Measurements from ENCODE around the gene MAP3K8. TPM values are rescaled to one million over a fixed set of nuclear protein-coding genes. Genes with fewer than 3 reads are reported as not detected.

Gene MAP3K8
- total RNA-seq, 2 donors from 2014 or later: 10.2 to 11.7 TPM

GRCh38 chr10:30425336-30426075 lies 8.5 kb upstream of the MAP3K8 start:
- Mint-ChIP-seq H3K36me3 (ENCODE audit: low read depth) (no peaks in the 10 kb centered on the region), H3K4me1 (peaks cover 14% of the 10 kb centered on the region), H3K9me3 (no peaks in the 10 kb centered on the region), H3K27me3 (ENCODE audit: insufficient read depth) (no peaks in the 10 kb centered on the region), H3K27ac (no peak overlapping the region), H3K4me3 (no peak overlapping the region)
- no peak for TF ChIP-seq CTCF (conservative IDR thresholded peaks at IDR 0.05)
- 63 to 66% methylated on average over 3 to 4 of the region's 4 CpGs for WGBS, 2 experiments (ENCODE audit: insufficient coverage in 1 of 2, insufficient read length in 1 of 2)
- Histone ChIP-seq H3K27ac (ENCODE audit: low read depth, low read length) (no peak overlapping the region), H3K36me3 (ENCODE audit: control insufficient read depth, insufficient read depth, low read length) (no peaks in the 10 kb centered on the region), H3K27me3 (ENCODE audit: control insufficient read depth, insufficient read depth, low read length, poor library complexity, severe bottlenecking) (no peaks in the 10 kb centered on the region), H3K9me3 (ENCODE audit: control insufficient read depth, low read length) (no peaks in the 10 kb centered on the region), H3K4me1 (ENCODE audit: control insufficient read depth, insufficient read depth, low read length) (peaks cover 8% of the 10 kb centered on the region), H3K4me3 (ENCODE audit: low read length) (no peak overlapping the region), H3K9ac (ENCODE audit: extremely low read depth, low read length, poor library complexity, severe bottlenecking) (no peak overlapping the region)
- DNase-seq: no peak

- no peaks in the 10 kb centered on the region for H3K27me3 ChIP-seq (ENCODE audit: control insufficient read depth, insufficient read depth, low read length, poor library complexity, severe bottlenecking)
- DNase-seq: no peak
- H3K27me3 Mint-ChIP-seq (ENCODE audit: insufficient read depth): peaks cover 10% of the 10 kb centered on the region
- H3K9me3 ChIP-seq (ENCODE audit: control insufficient read depth, low read length): no peaks in the 10 kb centered on the region
- no peak overlapping the region for H3K4me3 ChIP-seq (ENCODE audit: low read length)
- H3K36me3 Mint-ChIP-seq (ENCODE audit: low read depth): no peaks in the 10 kb centered on the region
- H3K4me1 ChIP-seq (ENCODE audit: control insufficient read depth, insufficient read depth, low read length): no peaks in the 10 kb centered on the region
- no peak overlapping the region for H3K27ac ChIP-seq (ENCODE audit: low read depth, low read length)
- no peak overlapping the region for H3K27ac Mint-ChIP-seq
- TF ChIP-seq CTCF (conservative IDR thresholded peaks at IDR 0.05): no peak
- H3K9me3 Mint-ChIP-seq: no peaks in the 10 kb centered on the region
- H3K4me1 Mint-ChIP-seq: peaks cover 12% of the 10 kb centered on the region
- no peaks in the 10 kb centered on the region for H3K36me3 ChIP-seq (ENCODE audit: control insufficient read depth, insufficient read depth, low read length)
- 94 to 95% methylated on average over 5 to 12 of the region's 12 CpGs for WGBS, 2 experiments (ENCODE audit: insufficient coverage in 1 of 2, insufficient read length in 1 of 2)
- H3K4me3 Mint-ChIP-seq: no peak overlapping the region
- no peak overlapping the region for H3K9ac ChIP-seq (ENCODE audit: extremely low read depth, low read length, poor library complexity, severe bottlenecking)
Observed at GRCh38 chr10:30430544-30431298, 3.3 kb upstream of the MAP3K8 start.

GRCh38 chr10:30431435-30431911 lies 2.5 kb upstream of the MAP3K8 start:
- no peak overlapping the region for H3K4me3 Mint-ChIP-seq
- no peak overlapping the region for H3K27ac Mint-ChIP-seq
- 92 to 94% methylated on average over 14 to 17 of the region's 17 CpGs for WGBS, 2 experiments (ENCODE audit: insufficient coverage in 1 of 2, insufficient read length in 1 of 2)
- Histone ChIP-seq H3K4me1 (ENCODE audit: control insufficient read depth, insufficient read depth, low read length) (no peaks in the 10 kb centered on the region), H3K9ac (ENCODE audit: extremely low read depth, low read length, poor library complexity, severe bottlenecking) (no peak overlapping the region), H3K9me3 (ENCODE audit: control insufficient read depth, low read length) (no peaks in the 10 kb centered on the region), H3K36me3 (ENCODE audit: control insufficient read depth, insufficient read depth, low read length) (no peaks in the 10 kb centered on the region), H3K4me3 (ENCODE audit: low read length) (no peak overlapping the region), H3K27ac (ENCODE audit: low read depth, low read length) (no peak overlapping the region), H3K27me3 (ENCODE audit: control insufficient read depth, insufficient read depth, low read length, poor library complexity, severe bottlenecking) (no peaks in the 10 kb centered on the region)
- H3K27me3 Mint-ChIP-seq (ENCODE audit: insufficient read depth): peaks cover 10% of the 10 kb centered on the region
- H3K4me1 Mint-ChIP-seq: peaks cover 20% of the 10 kb centered on the region
- no peak for DNase-seq
- H3K9me3 Mint-ChIP-seq: no peaks in the 10 kb centered on the region
- no peak for TF ChIP-seq CTCF (conservative IDR thresholded peaks at IDR 0.05)
- no peaks in the 10 kb centered on the region for H3K36me3 Mint-ChIP-seq (ENCODE audit: low read depth)
